ENCODE data around the gene SORCS2.

DNA sequence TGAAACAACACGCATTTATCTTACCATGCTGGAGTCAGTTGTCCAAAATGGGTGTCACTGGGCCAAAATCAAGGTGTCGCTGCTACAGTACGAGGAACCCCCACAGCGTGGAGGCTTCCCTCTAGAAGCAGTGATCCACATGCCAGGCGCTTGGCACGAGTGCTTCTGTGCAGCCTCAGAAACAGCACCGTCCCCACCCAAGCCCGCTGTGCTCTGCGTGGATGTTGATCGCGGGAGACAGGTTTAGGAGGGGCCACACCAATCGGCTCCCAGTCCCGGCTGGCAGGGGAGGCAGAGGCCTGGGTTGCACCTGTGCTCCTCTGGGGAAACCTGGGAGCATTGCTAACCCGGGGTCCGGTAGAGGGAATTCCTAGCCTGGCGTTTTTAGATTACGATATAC is 407.9 kb downstream of the SORCS2 start:
- TF ChIP-seq, protein P1, sequence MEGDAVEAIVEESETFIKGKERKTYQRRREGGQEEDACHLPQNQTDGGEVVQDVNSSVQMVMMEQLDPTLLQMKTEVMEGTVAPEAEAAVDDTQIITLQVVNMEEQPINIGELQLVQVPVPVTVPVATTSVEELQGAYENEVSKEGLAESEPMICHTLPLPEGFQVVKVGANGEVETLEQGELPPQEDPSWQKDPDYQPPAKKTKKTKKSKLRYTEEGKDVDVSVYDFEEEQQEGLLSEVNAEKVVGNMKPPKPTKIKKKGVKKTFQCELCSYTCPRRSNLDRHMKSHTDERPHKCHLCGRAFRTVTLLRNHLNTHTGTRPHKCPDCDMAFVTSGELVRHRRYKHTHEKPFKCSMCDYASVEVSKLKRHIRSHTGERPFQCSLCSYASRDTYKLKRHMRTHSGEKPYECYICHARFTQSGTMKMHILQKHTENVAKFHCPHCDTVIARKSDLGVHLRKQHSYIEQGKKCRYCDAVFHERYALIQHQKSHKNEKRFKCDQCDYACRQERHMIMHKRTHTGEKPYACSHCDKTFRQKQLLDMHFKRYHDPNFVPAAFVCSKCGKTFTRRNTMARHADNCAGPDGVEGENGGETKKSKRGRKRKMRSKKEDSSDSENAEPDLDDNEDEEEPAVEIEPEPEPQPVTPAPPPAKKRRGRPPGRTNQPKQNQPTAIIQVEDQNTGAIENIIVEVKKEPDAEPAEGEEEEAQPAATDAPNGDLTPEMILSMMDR (tag by site-specific recombination; IDR thresholded peaks at IDR 0.05), result no peak
- TF ChIP-seq ZSCAN30 (tag by site-specific recombination; IDR thresholded peaks at IDR 0.05) (no peak), ZNF10 (tag by site-specific recombination; IDR thresholded peaks at IDR 0.05) (no peak), ZNF510 (tag by site-specific recombination; IDR thresholded peaks at IDR 0.05; ENCODE audit: insufficient replicate concordance) (no peak), ZNF777 (tag by site-specific recombination; IDR thresholded peaks at IDR 0.05; ENCODE audit: borderline replicate concordance) (no peak)
- TF ChIP-seq, protein P2, sequence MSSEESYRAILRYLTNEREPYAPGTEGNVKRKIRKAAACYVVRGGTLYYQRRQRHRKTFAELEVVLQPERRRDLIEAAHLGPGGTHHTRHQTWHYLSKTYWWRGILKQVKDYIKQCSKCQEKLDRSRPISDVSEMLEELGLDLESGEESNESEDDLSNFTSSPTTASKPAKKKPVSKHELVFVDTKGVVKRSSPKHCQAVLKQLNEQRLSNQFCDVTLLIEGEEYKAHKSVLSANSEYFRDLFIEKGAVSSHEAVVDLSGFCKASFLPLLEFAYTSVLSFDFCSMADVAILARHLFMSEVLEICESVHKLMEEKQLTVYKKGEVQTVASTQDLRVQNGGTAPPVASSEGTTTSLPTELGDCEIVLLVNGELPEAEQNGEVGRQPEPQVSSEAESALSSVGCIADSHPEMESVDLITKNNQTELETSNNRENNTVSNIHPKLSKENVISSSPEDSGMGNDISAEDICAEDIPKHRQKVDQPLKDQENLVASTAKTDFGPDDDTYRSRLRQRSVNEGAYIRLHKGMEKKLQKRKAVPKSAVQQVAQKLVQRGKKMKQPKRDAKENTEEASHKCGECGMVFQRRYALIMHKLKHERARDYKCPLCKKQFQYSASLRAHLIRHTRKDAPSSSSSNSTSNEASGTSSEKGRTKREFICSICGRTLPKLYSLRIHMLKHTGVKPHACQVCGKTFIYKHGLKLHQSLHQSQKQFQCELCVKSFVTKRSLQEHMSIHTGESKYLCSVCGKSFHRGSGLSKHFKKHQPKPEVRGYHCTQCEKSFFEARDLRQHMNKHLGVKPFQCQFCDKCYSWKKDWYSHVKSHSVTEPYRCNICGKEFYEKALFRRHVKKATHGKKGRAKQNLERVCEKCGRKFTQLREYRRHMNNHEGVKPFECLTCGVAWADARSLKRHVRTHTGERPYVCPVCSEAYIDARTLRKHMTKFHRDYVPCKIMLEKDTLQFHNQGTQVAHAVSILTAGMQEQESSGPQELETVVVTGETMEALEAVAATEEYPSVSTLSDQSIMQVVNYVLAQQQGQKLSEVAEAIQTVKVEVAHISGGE (tag by site-specific recombination; conservative IDR thresholded peaks at IDR 0.05; ENCODE audit: low read depth), result no peak

Data from HEK293 (cell line).